ENCODE results near the gene RPL18. TPM values are rescaled to one million over a fixed set of nuclear protein-coding genes. Genes with fewer than 3 reads are reported as not detected.

Gene RPL18
- total RNA-seq, 2 experiments from 2014 or later: 2,026 to 2,191 TPM

DNA sequence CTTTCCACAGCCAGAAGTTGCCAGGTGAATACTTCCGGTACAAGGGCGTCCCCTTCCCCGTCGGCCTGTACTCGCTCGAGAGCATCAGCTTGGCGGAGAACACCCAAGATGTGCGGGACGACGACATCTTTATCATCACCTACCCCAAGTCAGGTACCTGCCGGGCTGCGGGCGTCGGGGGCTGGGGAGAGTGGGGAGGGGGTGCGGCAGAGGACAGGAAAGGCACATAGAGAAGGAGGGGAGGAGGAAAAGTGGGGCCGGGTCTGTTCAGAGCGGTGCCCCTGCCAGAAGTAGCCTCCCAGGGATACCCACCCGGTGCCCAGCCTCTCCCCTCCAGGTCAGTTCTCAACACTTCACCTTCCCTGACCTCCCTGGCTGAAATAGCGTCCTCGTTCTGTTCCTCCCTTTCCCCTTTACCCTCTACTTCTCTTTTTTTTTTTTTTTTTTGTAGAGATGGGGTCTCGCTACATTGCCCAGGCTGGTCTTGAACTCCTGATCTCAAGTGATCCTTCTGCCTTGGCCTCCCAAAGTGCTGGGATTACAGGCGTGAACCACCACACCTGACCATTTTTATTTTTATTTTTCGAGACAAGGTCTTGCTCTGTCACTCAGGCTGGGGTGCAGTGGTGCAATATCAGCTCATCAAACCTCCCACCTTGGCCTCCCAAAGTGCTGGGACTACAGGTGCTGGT is 42.9 kb downstream of the RPL18 start:
- no peak for DNase-seq
- intact Hi-C loops (cut with DNase I, micrococcal nuclease): no loop called here
- Mint-ChIP-seq H3K27ac (no peak overlapping the region), H3K4me1 (no peaks in the 10 kb centered on the region), H3K36me3 (ENCODE audit: low read depth) (no peaks in the 10 kb centered on the region), H3K4me3 (no peak overlapping the region), H3K27me3 (no peaks in the 10 kb centered on the region), H3K9me3 (ENCODE audit: low read depth) (no peaks in the 10 kb centered on the region)
- no peak for ATAC-seq
- CTCF ChIA-PET: no interaction called here
- POLR2A ChIA-PET: interaction anchor here (0.5 kb wide), 1 partner anchor 310 kb away, joined by 3 read pairs; no protein-coding TSS in a partner anchor

DNA sequence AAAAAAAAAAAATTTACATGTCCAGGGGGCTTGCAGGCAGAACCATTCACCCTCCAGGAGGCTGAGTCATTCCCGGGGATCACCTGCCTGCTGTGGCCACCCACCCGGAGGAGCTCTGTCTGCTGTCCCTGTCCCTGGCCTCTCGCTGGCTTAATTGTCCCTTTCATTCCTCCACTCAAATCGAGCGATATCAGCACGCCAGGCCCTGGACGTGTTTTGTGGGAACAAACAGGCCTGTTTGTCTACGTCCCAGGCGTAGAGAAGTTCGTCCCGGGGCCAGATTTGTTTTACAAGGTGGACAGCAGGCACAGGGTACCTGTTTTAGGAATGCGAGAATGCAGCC is 45.8 kb downstream of the RPL18 start:
- no peak for DNase-seq
- Mint-ChIP-seq H3K36me3 (ENCODE audit: low read depth) (no peaks in the 10 kb centered on the region), H3K27ac (no peak overlapping the region), H3K9me3 (ENCODE audit: low read depth) (no peaks in the 10 kb centered on the region), H3K4me3 (no peak overlapping the region), H3K27me3 (peaks cover 3% of the 10 kb centered on the region), H3K4me1 (no peaks in the 10 kb centered on the region)
- ChIA-PET CTCF (interaction anchor here (1.9 kb wide), 1 partner anchor 11 kb away, joined by 8 read pairs; no protein-coding TSS in a partner anchor), POLR2A (no interaction called here)
- intact Hi-C loops (cut with DNase I, micrococcal nuclease): no loop called here
- no peak for ATAC-seq

DNA sequence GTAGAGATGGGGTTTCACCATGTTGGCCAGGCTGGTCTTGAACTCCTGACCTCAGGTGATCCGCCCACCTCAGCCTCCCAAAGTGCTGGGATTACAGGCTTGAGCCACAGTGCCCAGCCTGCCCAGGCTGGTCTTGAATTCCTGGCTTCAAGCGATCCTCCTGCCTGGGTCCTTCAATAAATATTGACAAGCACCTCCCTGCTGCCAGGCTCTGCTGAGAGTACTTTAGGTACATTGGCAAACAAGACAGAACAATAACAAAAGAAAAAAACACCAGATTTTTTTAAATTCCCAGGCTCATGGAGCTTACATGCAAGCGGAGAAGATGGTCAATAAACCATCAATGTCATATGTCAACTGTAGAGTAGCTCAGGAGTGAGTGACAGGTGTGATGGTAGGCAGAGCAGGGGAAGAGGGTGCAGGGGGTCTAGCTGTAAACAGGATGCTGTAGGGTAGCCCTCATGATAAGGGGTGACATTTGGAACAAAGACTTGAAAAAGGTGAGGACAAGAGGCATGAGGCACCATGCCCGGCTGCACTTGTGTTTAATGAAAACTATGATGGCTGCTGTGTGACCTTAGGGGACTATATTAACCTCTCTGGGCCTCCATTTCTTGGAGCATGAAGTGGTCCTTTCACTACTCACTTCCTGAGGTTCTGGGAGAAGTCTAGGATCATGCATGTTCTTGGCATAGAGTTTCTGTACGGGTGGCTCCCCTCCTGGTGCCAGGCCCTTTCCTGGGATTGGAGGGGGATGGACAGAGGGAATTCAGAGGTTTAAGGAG is 47.4 kb downstream of the RPL18 start:
- H3K36me3 Mint-ChIP-seq (ENCODE audit: low read depth): no peaks in the 10 kb centered on the region
- DNase-seq (no peak), ATAC-seq (no peak)
- no peak overlapping the region for H3K27ac Mint-ChIP-seq
- H3K27me3 Mint-ChIP-seq: peaks cover 7% of the 10 kb centered on the region
- no peaks in the 10 kb centered on the region for H3K9me3 Mint-ChIP-seq (ENCODE audit: low read depth)
- no peaks in the 10 kb centered on the region for H3K4me1 Mint-ChIP-seq
- no peak overlapping the region for H3K4me3 Mint-ChIP-seq
- ChIA-PET CTCF (interaction anchor here (0.9 to 2.4 kb wide), 3 partner anchors 13 to 78 kb away, joined by 3 to 7 read pairs (median 3); no protein-coding TSS in a partner anchor), POLR2A (no interaction called here)
- intact Hi-C loops (cut with DNase I, micrococcal nuclease): no loop called here

DNA sequence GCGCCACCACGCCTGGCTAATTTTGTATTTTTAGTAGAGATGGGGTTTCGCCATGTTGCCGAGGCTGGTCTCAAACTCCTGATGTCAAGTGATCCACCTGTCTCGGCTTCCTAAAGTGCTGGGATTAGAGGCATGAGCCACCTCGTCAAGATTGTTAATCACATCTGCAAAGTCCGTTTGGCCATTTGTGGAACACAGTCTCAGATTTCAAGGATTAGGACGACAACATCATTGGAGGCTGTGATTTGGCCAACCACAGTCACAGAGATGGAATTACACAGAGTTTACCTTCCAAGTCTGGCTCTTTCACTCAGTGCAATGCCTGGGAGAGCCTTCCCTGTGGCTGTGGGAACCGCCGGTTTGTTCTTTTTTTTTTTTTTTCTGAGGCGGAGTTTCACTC is 49.2 kb downstream of the RPL18 start:
- H3K27ac Mint-ChIP-seq: no peak overlapping the region
- DNase-seq (no peak), ATAC-seq (no peak)
- CTCF ChIA-PET: interaction anchor here (2.4 kb wide), 1 partner anchor 14 kb away, joined by 7 read pairs; no protein-coding TSS in a partner anchor
- peaks cover 7% of the 10 kb centered on the region for H3K27me3 Mint-ChIP-seq
- intact Hi-C loops (cut with DNase I, micrococcal nuclease): no loop called here
- no peaks in the 10 kb centered on the region for H3K36me3 Mint-ChIP-seq (ENCODE audit: low read depth)
- H3K4me3 Mint-ChIP-seq: no peak overlapping the region
- H3K4me1 Mint-ChIP-seq: no peaks in the 10 kb centered on the region
- no peaks in the 10 kb centered on the region for H3K9me3 Mint-ChIP-seq (ENCODE audit: low read depth)
- POLR2A ChIA-PET: no interaction called here

DNA sequence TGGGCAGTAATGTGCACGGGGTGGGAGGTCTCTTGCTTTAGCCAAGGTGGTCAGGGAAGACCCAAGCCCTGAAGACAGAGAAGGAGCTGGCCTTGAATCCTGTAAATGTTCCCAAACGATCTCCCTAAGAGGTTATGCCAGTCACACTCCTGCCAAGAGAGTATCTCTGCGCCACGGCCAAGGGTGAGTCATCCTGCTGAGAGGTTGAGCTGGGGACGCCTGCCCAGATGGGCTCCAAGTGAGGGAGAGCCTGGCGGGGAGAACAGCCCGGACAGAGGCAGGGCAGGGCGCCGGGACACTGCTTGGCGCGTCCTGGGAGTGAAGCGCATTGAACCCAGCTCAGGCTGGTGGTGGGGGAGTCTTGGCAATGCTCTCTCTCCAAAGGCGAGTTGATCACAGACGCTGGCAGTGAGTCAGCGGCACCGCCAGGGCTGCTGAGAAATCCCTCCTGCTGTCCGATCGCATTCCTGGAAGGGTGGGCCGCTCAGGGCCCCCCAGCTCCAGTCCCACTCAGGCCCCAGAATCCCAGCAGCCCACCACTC is 50.6 kb downstream of the RPL18 start:
- Mint-ChIP-seq H3K27me3 (peaks cover 7% of the 10 kb centered on the region), H3K27ac (no peak overlapping the region), H3K4me1 (no peaks in the 10 kb centered on the region), H3K36me3 (ENCODE audit: low read depth) (no peaks in the 10 kb centered on the region), H3K4me3 (no peak overlapping the region), H3K9me3 (ENCODE audit: low read depth) (no peaks in the 10 kb centered on the region)
- ChIA-PET CTCF (no interaction called here), POLR2A (no interaction called here)
- peak; percentile 33 for ATAC-seq
- peak; percentile 18 for DNase-seq
- intact Hi-C loops (cut with DNase I, micrococcal nuclease): no loop called here

Other genes with a start within 250 kb of the RPL18 start
- gene KDELR1, start 227.6 kb downstream of the RPL18 start, total RNA-seq: 10 to 100 TPM; 69.5 to 78.8 TPM
- under 1 TPM; 0.11 to 0.14 TPM for gene GRIN2D, start 225.5 kb downstream of the RPL18 start, total RNA-seq
- 10 to 100 TPM; 43.4 to 51.3 TPM for gene GRWD1, start 173.2 kb downstream of the RPL18 start, total RNA-seq
- 1 to 10 TPM in 1 of 2 experiments, under 1 TPM in 1; 0.86 to 1.1 TPM for gene KCNJ14, start 163.6 kb downstream of the RPL18 start, total RNA-seq
- gene CYTH2, start 149.8 kb downstream of the RPL18 start, total RNA-seq: 10 to 100 TPM; 22.5 to 24.2 TPM
- gene LMTK3, start 107.3 kb downstream of the RPL18 start, total RNA-seq: 1 to 10 TPM; 3.9 to 4.5 TPM
- not detected for gene SULT2B1, start 67.0 kb downstream of the RPL18 start, total RNA-seq
- gene SPACA4, start 12.4 kb downstream of the RPL18 start, total RNA-seq: not detected
- gene FAM83E, start 4.1 kb downstream of the RPL18 start, total RNA-seq: 1 to 10 TPM; 1.5 to 4.1 TPM
- 10 to 100 TPM; 27.0 TPM for gene SPHK2, start 328 bp upstream of the RPL18 start, total RNA-seq
- 10 to 100 TPM in 1 of 2 experiments, 1 to 10 TPM in 1; 8.3 to 12.4 TPM for gene DBP, start 18.2 kb upstream of the RPL18 start, total RNA-seq
- 10 to 100 TPM; 11.5 to 18.0 TPM for gene CA11, start 27.0 kb upstream of the RPL18 start, total RNA-seq
- gene NTN5, start 53.8 kb upstream of the RPL18 start, total RNA-seq: under 1 TPM; 0.50 to 0.60 TPM
- not detected for gene FUT2, start 76.8 kb upstream of the RPL18 start, total RNA-seq
- under 1 TPM; 0.69 to 0.70 TPM for gene MAMSTR, start 100.5 kb upstream of the RPL18 start, total RNA-seq
- gene RASIP1, start 121.4 kb upstream of the RPL18 start, total RNA-seq: under 1 TPM; 0.67 to 0.73 TPM
- not detected for gene IZUMO1, start 127.7 kb upstream of the RPL18 start, total RNA-seq
- under 1 TPM; 0.23 to 0.32 TPM for gene FUT1, start 133.5 kb upstream of the RPL18 start, total RNA-seq
- not detected for gene FGF21, start 136.3 kb upstream of the RPL18 start, total RNA-seq
- gene BCAT2, start 191.9 kb upstream of the RPL18 start, total RNA-seq: 10 to 100 TPM; 65.9 to 70.3 TPM
- under 1 TPM; 0.21 to 0.83 TPM for gene HSD17B14, start 217.3 kb upstream of the RPL18 start, total RNA-seq
- 10 to 100 TPM in 1 of 2 experiments, 1 to 10 TPM in 1; 7.0 to 10.9 TPM for gene PLEKHA4, start 249.4 kb upstream of the RPL18 start, total RNA-seq